IMR-90 (cell line): Measurements from ENCODE around the gene SHROOM3. TPM values are rescaled to one million over a fixed set of nuclear protein-coding genes. Genes with fewer than 3 reads are reported as not detected.

Experiments used
- ATAC-seq: fragments of 200-7000 bp; cut with Tn5 transposase; 2 replicates; pipeline ENCODE4 v1.9.1; 2020; ENCODE audit warnings: low read depth, mild to moderate bottlenecking, moderate library complexity
- BruUV-seq: library from RNA; stranded (reverse); fragments of 400-500 nt; replicated peaks from 2 replicates; lab custom pipeline; 2021; lab: Mats Ljungman, UMichigan
- CTCF ChIA-PET: fragments of 300-600 bp; formaldehyde crosslinking; extraction: SDS; loops from one replicate; lab custom pipeline; 2021; ENCODE audit warnings: antibody characterized with exemption; lab: Yijun Ruan, JAX
- POLR2A ChIA-PET: fragments of 300-600 bp; sonication (Branson Sonifier 250); formaldehyde crosslinking; loops from one replicate; lab custom pipeline; 2022; ENCODE audit warnings: antibody characterized with exemption; ENCODE audit not compliant: unreplicated experiment; lab: Charles Lee
- DNase-seq: peaks from one replicate; pipeline ENCODE4 v3.0.0; 2013
- H2AFZ ChIP-seq: replicated peaks from 2 replicates; pipeline ENCODE3; 2013; ENCODE audit warnings: low read length, mild to moderate bottlenecking; ENCODE audit not compliant: poor library complexity
- H2AK5ac ChIP-seq: 2 replicates; pipeline ENCODE4 v1.6.1; 2013; ENCODE audit warnings: low read depth, low read length, inconsistent platforms
- H2AK9ac ChIP-seq: replicated peaks from 2 replicates; pipeline ENCODE3; 2013; ENCODE audit warnings: mild to moderate bottlenecking, low read depth, low read length, moderate library complexity; ENCODE audit not compliant: poor library complexity
- H2BK120ac ChIP-seq: 2 replicates; pipeline ENCODE4 v1.6.1; 2013; ENCODE audit warnings: low read depth, low read length, inconsistent platforms
- H2BK15ac ChIP-seq: 3 replicates; pipeline ENCODE4 v1.6.1; 2013; ENCODE audit warnings: low read depth, low read length, inconsistent platforms
- H2BK20ac ChIP-seq: 2 replicates; pipeline ENCODE4 v1.6.1; 2013; ENCODE audit warnings: low read depth, mild to moderate bottlenecking, inconsistent platforms, low read length, moderate library complexity
- H2BK5ac ChIP-seq: 2 replicates; pipeline ENCODE4 v1.6.1; 2013; ENCODE audit warnings: mild to moderate bottlenecking, low read depth, low read length, inconsistent platforms; ENCODE audit not compliant: poor library complexity, severe bottlenecking
- H3K14ac ChIP-seq: replicated peaks from 2 replicates; pipeline ENCODE4 v1.6.1; 2013; ENCODE audit warnings: low read depth, low read length, inconsistent platforms
- H3K18ac ChIP-seq: 2 replicates; pipeline ENCODE4 v1.6.1; 2013; ENCODE audit warnings: low read depth, low read length, control low read depth
- H3K23ac ChIP-seq: 2 replicates; pipeline ENCODE4 v1.6.1; 2013; ENCODE audit warnings: low read depth, low read length, inconsistent platforms
- H3K27ac ChIP-seq: 2 replicates; pipeline ENCODE4 v1.5.1; 2013; ENCODE audit warnings: mild to moderate bottlenecking, control low read depth, low read length; ENCODE audit not compliant: insufficient read depth
- H3K27me3 ChIP-seq: 2 replicates; pipeline ENCODE4 v1.6.1; 2013; ENCODE audit warnings: low read length; ENCODE audit not compliant: control insufficient read depth, insufficient read depth
- H3K36me3 ChIP-seq: 2 replicates; pipeline ENCODE4 v1.6.1; 2013; ENCODE audit warnings: low read length, mixed read lengths; ENCODE audit not compliant: control insufficient read depth, insufficient read depth
- H3K4ac ChIP-seq: 2 replicates; pipeline ENCODE4 v1.6.1; 2013; ENCODE audit warnings: low read depth, low read length, inconsistent platforms
- H3K4me1 ChIP-seq: 2 replicates; pipeline ENCODE4 v1.6.1; 2013; ENCODE audit warnings: low read length, mixed read lengths; ENCODE audit not compliant: control insufficient read depth, insufficient read depth
- H3K4me2 ChIP-seq: 2 replicates; pipeline ENCODE4 v1.6.1; 2013; ENCODE audit warnings: low read depth, mild to moderate bottlenecking, control low read depth, low read length, moderate library complexity
- H3K4me3 ChIP-seq: 2 replicates; pipeline ENCODE4 v1.5.1; 2013; ENCODE audit warnings: low read depth, mild to moderate bottlenecking, control low read depth, low read length, moderate library complexity; ENCODE audit not compliant: insufficient read depth
- H3K56ac ChIP-seq: 2 replicates; pipeline ENCODE4 v1.6.1; 2013; ENCODE audit warnings: low read length, inconsistent platforms; ENCODE audit not compliant: insufficient read depth; ENCODE audit errors: extremely low read depth
- H3K79me1 ChIP-seq, 2 experiments: 2 replicates each; pipeline ENCODE4 v1.6.1; 2013; ENCODE audit warnings: low read length in 2 of 2, inconsistent platforms in 1 of 2, low read depth in 1 of 2
- H3K9ac ChIP-seq: 2 replicates; pipeline ENCODE4 v1.6.1; 2013; ENCODE audit warnings: low read depth, low read length, control low read depth
- H3K9me1 ChIP-seq: 2 replicates; pipeline ENCODE4 v1.6.1; 2013; ENCODE audit warnings: low read length, inconsistent platforms; ENCODE audit not compliant: insufficient read depth
- H3K9me3 ChIP-seq: 2 replicates; pipeline ENCODE4 v1.6.1; 2013; ENCODE audit warnings: low read length; ENCODE audit not compliant: control insufficient read depth, insufficient read depth
- H4K20me1 ChIP-seq: 2 replicates; pipeline ENCODE4 v1.6.1; 2013; ENCODE audit warnings: low read length, inconsistent platforms; ENCODE audit not compliant: insufficient read depth
- H4K5ac ChIP-seq: 2 replicates; pipeline ENCODE4 v1.6.1; 2013; ENCODE audit warnings: mild to moderate bottlenecking, low read depth, low read length, control low read depth
- H4K8ac ChIP-seq, 2 experiments: 2 replicates each; pipeline ENCODE4 v1.6.1; 2013; ENCODE audit warnings: low read depth in 2 of 2, low read length in 2 of 2, control low read depth in 1 of 2, inconsistent platforms in 1 of 2
- H4K91ac ChIP-seq: 2 replicates; pipeline ENCODE4 v1.6.1; 2013; ENCODE audit warnings: low read depth, low read length, inconsistent platforms; ENCODE audit not compliant: insufficient read depth
- BHLHE40 ChIP-seq: fragments of 150-350 bp; IDR thresholded peaks from 2 replicates; pipeline ENCODE4 v1.6.1; 2016; ENCODE audit warnings: mild to moderate bottlenecking, low read depth, low read length
- FOS ChIP-seq: fragments of 150-350 bp; IDR thresholded peaks from 2 replicates; pipeline ENCODE4 v1.6.1; 2016; ENCODE audit warnings: low read depth, low read length
- MAFK ChIP-seq: IDR thresholded peaks from 2 replicates; pipeline ENCODE4 v1.6.1; 2012; ENCODE audit warnings: low read depth, low read length, improper control_type of control experiment
- MAZ ChIP-seq: IDR thresholded peaks from 2 replicates; pipeline ENCODE4 v1.6.1; 2012; ENCODE audit warnings: low read depth, mild to moderate bottlenecking, low read length, improper control_type of control experiment, moderate library complexity, borderline replicate concordance
- MXI1 ChIP-seq: IDR thresholded peaks from 2 replicates; pipeline ENCODE4 v1.6.1; 2012; ENCODE audit warnings: low read depth, mild to moderate bottlenecking, low read length, moderate library complexity, borderline replicate concordance
- POLR2A ChIP-seq: IDR thresholded peaks from 2 replicates; pipeline ENCODE4 v1.6.1; 2012; ENCODE audit warnings: mild to moderate bottlenecking, low read depth, low read length
- RCOR1 ChIP-seq: IDR thresholded peaks from 2 replicates; pipeline ENCODE4 v1.6.1; 2012; ENCODE audit warnings: mild to moderate bottlenecking, low read length, improper control_type of control experiment; ENCODE audit not compliant: insufficient replicate concordance
- RFX5 ChIP-seq: IDR thresholded peaks from 2 replicates; pipeline ENCODE4 v1.8.0; 2012; ENCODE audit warnings: low read depth, mild to moderate bottlenecking, low read length, moderate library complexity
- SMC3 ChIP-seq: fragments of 150-350 bp; IDR thresholded peaks from 2 replicates; pipeline ENCODE4 v1.6.1; 2016; ENCODE audit warnings: low read depth, mild to moderate bottlenecking, antibody characterized with exemption, low read length, moderate library complexity
- WGBS, 2 experiments: methylation state at CpG; one replicate each; pipeline versions ENCODE4 v1.1.5 to v1.1.7; 2013; ENCODE audit warnings: missing lambda C conversion rate in 2 of 2; ENCODE audit not compliant: insufficient read length in 1 of 2; ENCODE audit errors: extremely low coverage in 2 of 2; 5-methylcytosine and 5-hydroxymethylcytosine counted together
- dilution Hi-C: fragments of 300-500 bp; cut with HindIII; formaldehyde crosslinking; loops from one replicate; pipeline ENCODE4 v1.14.3; 2018; ENCODE audit warnings: low sequenced_read_pairs; ENCODE audit not compliant: unreplicated experiment
- in situ Hi-C: fragments of 300-500 bp; cut with MboI; formaldehyde crosslinking; loops from 3 replicates; pipeline ENCODE4 v1.14.3; 2019; ENCODE audit warnings: low sequenced_read_pairs, inconsistent platforms, mixed read lengths
- intact Hi-C: fragments of 100-400 bp; cut with micrococcal nuclease; formaldehyde crosslinking; loops from 2 replicates; pipeline ENCODE4 v1.10.0; 2022
- polyA plus RNA-seq, 3 experiments: library from polyadenylated mRNA; depleted of rRNA; stranded (reverse); fragments of >200 nt; gene quantifications; 2 replicates each; pipeline ENCODE4 v1.2.3, GENCODE V29; 2012; ENCODE audit warnings: low replicate concordance in 1 of 3
- total RNA-seq: library from RNA; depleted of rRNA; stranded (reverse); fragments of >200 nt; gene quantifications from 2 replicates; pipeline ENCODE4 v1.2.3, GENCODE V29; 2012
- TF ChIP-seq, protein P1 (sequence below): fragments of 150-350 bp; IDR thresholded peaks from 2 replicates; pipeline ENCODE4 v1.6.1; 2016; ENCODE audit warnings: low read depth, mild to moderate bottlenecking, low read length, moderate library complexity, borderline replicate concordance
- TF ChIP-seq, protein P2 (sequence below): conservative IDR thresholded peaks from 2 replicates; pipeline ENCODE4 v1.5.1; 2012; ENCODE audit warnings: mild to moderate bottlenecking, low read depth, low read length, improper control_type of control experiment

SHROOM3 gene
- total and polyA plus RNA-seq, 2 of the 4 experiments (the other 2 are of a cell fraction), result 10.8 to 19.5 TPM

DNA sequence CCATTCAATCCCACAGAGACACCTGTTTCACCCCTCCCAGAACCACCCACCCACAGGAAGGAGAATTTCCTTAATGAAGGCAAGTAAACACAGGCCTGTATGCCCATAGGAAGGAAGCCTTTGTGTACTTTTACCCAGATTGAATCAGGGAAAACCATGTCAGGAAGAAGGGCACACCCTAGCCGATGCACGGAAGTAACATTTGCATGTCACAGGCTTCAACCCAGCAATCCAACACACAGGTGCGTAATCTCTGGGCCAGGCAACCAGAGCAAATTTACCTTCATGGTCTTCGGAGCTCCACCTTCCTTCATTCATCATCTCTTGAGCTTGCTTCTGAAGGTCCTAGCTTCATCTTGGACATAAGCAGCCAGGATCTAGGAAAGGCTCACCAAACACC lies 206.3 kb downstream of the SHROOM3 start:
- in situ Hi-C loops, result no loop called here

More for the DNA sequence above, 206.3 kb downstream of the SHROOM3 start:
- no peak overlapping the region for H4K8ac ChIP-seq
- WGBS, 2 experiments, result 95% methylated on average over 4 of the region's 4 CpGs; no CpG with 5 or more reads in 1 of the 2 experiments
- ChIA-PET CTCF (interaction anchor here (0.6 to 0.9 kb wide), 2 partner anchors 11 to 128 kb away, joined by 3 to 4 read pairs; no protein-coding TSS in a partner anchor), POLR2A (no interaction called here)
- no peak overlapping the region for H4K5ac ChIP-seq
- H3K9ac ChIP-seq, result no peak overlapping the region
- H3K4ac ChIP-seq, result peak overlapping the region; percentile 15; the same call in 1 of the 2 replicates
- no peaks in the 10 kb centered on the region for H3K27me3 ChIP-seq
- H3K9me3 ChIP-seq, result no peaks in the 10 kb centered on the region
- TF ChIP-seq RCOR1 (no peak), MAZ (no peak), SMC3 (no peak), BHLHE40 (no peak), RFX5 (no peak), MXI1 (no peak), MAFK (no peak), FOS (no peak), POLR2A (no peak)
- TF ChIP-seq, protein P1, sequence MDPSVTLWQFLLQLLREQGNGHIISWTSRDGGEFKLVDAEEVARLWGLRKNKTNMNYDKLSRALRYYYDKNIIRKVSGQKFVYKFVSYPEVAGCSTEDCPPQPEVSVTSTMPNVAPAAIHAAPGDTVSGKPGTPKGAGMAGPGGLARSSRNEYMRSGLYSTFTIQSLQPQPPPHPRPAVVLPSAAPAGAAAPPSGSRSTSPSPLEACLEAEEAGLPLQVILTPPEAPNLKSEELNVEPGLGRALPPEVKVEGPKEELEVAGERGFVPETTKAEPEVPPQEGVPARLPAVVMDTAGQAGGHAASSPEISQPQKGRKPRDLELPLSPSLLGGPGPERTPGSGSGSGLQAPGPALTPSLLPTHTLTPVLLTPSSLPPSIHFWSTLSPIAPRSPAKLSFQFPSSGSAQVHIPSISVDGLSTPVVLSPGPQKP, result no peak
- TF ChIP-seq, protein P2, sequence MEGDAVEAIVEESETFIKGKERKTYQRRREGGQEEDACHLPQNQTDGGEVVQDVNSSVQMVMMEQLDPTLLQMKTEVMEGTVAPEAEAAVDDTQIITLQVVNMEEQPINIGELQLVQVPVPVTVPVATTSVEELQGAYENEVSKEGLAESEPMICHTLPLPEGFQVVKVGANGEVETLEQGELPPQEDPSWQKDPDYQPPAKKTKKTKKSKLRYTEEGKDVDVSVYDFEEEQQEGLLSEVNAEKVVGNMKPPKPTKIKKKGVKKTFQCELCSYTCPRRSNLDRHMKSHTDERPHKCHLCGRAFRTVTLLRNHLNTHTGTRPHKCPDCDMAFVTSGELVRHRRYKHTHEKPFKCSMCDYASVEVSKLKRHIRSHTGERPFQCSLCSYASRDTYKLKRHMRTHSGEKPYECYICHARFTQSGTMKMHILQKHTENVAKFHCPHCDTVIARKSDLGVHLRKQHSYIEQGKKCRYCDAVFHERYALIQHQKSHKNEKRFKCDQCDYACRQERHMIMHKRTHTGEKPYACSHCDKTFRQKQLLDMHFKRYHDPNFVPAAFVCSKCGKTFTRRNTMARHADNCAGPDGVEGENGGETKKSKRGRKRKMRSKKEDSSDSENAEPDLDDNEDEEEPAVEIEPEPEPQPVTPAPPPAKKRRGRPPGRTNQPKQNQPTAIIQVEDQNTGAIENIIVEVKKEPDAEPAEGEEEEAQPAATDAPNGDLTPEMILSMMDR, result no peak
- H3K36me3 ChIP-seq, result no peaks in the 10 kb centered on the region
- no peak overlapping the region for H2BK120ac ChIP-seq
- H2AK9ac ChIP-seq, result no peak overlapping the region
- no peak overlapping the region for H2AFZ ChIP-seq
- no peak overlapping the region; the same call in 1 of the 2 replicates for H2BK20ac ChIP-seq
- ATAC-seq (no peak), DNase-seq (no peak)
- no peak overlapping the region for H3K4me3 ChIP-seq
- H3K14ac ChIP-seq, result no peak overlapping the region
- no peaks in the 10 kb centered on the region for H3K79me1 ChIP-seq
- BruUV-seq, result no TSS peak
- H2BK5ac ChIP-seq, result no peak overlapping the region
- H3K27ac ChIP-seq, result no peak overlapping the region
- H2BK15ac ChIP-seq, result no peak overlapping the region
- peaks cover 8% of the 10 kb centered on the region for H3K4me1 ChIP-seq
- dilution Hi-C loops (no loop called here), intact Hi-C loops (no loop called here)
- H4K91ac ChIP-seq, result no peak overlapping the region
- no peak overlapping the region for H3K23ac ChIP-seq
- no peak overlapping the region for H3K4me2 ChIP-seq
- no peaks in the 10 kb centered on the region for H4K20me1 ChIP-seq
- H3K56ac ChIP-seq, result no peak overlapping the region
- H2AK5ac ChIP-seq, result no peak overlapping the region
- no peak overlapping the region for H3K18ac ChIP-seq
- peaks cover 15% of the 10 kb centered on the region for H3K9me1 ChIP-seq
